ENCODE results near the gene ZNF652.

GRCh38 chr17:49375544-49375943, 13.5 kb upstream of the ZNF652 start:
- TF ChIP-seq, protein P1, sequence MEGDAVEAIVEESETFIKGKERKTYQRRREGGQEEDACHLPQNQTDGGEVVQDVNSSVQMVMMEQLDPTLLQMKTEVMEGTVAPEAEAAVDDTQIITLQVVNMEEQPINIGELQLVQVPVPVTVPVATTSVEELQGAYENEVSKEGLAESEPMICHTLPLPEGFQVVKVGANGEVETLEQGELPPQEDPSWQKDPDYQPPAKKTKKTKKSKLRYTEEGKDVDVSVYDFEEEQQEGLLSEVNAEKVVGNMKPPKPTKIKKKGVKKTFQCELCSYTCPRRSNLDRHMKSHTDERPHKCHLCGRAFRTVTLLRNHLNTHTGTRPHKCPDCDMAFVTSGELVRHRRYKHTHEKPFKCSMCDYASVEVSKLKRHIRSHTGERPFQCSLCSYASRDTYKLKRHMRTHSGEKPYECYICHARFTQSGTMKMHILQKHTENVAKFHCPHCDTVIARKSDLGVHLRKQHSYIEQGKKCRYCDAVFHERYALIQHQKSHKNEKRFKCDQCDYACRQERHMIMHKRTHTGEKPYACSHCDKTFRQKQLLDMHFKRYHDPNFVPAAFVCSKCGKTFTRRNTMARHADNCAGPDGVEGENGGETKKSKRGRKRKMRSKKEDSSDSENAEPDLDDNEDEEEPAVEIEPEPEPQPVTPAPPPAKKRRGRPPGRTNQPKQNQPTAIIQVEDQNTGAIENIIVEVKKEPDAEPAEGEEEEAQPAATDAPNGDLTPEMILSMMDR (IDR thresholded peaks at IDR 0.05), result no peak
- TF ChIP-seq POLR2A (IDR thresholded peaks at IDR 0.05), result no peak

Data from lower leg skin (tissue), 3 donors.